ENCODE data around the gene ZNF425. TPM values are rescaled to one million over a fixed set of nuclear protein-coding genes. Genes with fewer than 3 reads are reported as not detected.

Gene ZNF425
- total RNA-seq, 1 experiment from 2014 or later, result 5.2 TPM

GRCh38 chr7:149060156-149060555, 66.0 kb downstream of the ZNF425 start:
- no peaks in the 10 kb centered on the region for H3K27me3 ChIP-seq (ENCODE audit: insufficient read depth, low read depth)
- no peaks in the 10 kb centered on the region for H3K9me3 ChIP-seq (ENCODE audit: insufficient read depth, low read depth)
- TF ChIP-seq CTCF (conservative IDR thresholded peaks at IDR 0.05) (no peak), EZH2 (IDR thresholded peaks at IDR 0.05; ENCODE audit: low read depth) (no peak)
- no peaks in the 10 kb centered on the region for H3K36me3 ChIP-seq (ENCODE audit: low read depth)
- no peak overlapping the region for H2AFZ ChIP-seq
- H3K4me3 ChIP-seq, result no peak overlapping the region
- no peak overlapping the region for H3K27ac ChIP-seq
- H3K9me2 ChIP-seq (ENCODE audit: insufficient read depth), result no peaks in the 10 kb centered on the region
- no peaks in the 10 kb centered on the region for H4K20me1 ChIP-seq (ENCODE audit: insufficient read depth)
- no peak overlapping the region for H3K4me2 ChIP-seq
- H3K4me1 ChIP-seq (replicated peaks; ENCODE audit: insufficient read depth), result peaks cover 11% of the 10 kb centered on the region
- ChIA-PET POLR2A (ENCODE audit: unreplicated experiment) (no interaction called here), CTCF (no interaction called here)
- intact Hi-C loops (cut with micrococcal nuclease; ENCODE audit: unreplicated experiment), result no loop called here
- H3K79me2 ChIP-seq (ENCODE audit: low read depth), result peaks cover 3% of the 10 kb centered on the region; the same call in 1 of the 2 replicates
- BruUV-seq (replicated peaks), result no TSS peak
- peaks cover 38% of the 10 kb centered on the region for H3F3A ChIP-seq (ENCODE audit: insufficient read depth, low read depth)
- DNase-seq, result no peak

- Histone ChIP-seq H3K36me3 (ENCODE audit: low read depth) (no peaks in the 10 kb centered on the region), H4K20me1 (ENCODE audit: insufficient read depth) (no peaks in the 10 kb centered on the region), H3K27ac (no peak overlapping the region), H3K4me2 (no peak overlapping the region), H3K27me3 (ENCODE audit: insufficient read depth, low read depth) (no peaks in the 10 kb centered on the region), H3K79me2 (ENCODE audit: low read depth) (no peaks in the 10 kb centered on the region), H3K4me1 (replicated peaks; ENCODE audit: insufficient read depth) (peaks cover 7% of the 10 kb centered on the region), H3K9me2 (ENCODE audit: insufficient read depth) (no peaks in the 10 kb centered on the region), H3F3A (ENCODE audit: insufficient read depth, low read depth) (peaks cover 30% of the 10 kb centered on the region), H3K9me3 (ENCODE audit: insufficient read depth, low read depth) (0 out of 2 replicates have a peak, but pooled peaks cover 5% of the 10 kb centered on the region), H2AFZ (no peak overlapping the region), H3K4me3 (no peak overlapping the region)
- POLR2A ChIA-PET (ENCODE audit: unreplicated experiment), result no interaction called here
- BruUV-seq (replicated peaks), result no TSS peak
- TF ChIP-seq CTCF (conservative IDR thresholded peaks at IDR 0.05) (no peak), EZH2 (IDR thresholded peaks at IDR 0.05; ENCODE audit: low read depth) (no peak)
- intact Hi-C loops (cut with micrococcal nuclease; ENCODE audit: unreplicated experiment), result no loop called here
- DNase-seq, result no peak
- CTCF ChIA-PET, result no interaction called here
Measured at GRCh38 chr7:149053885-149054284, 72.2 kb downstream of the ZNF425 start.

GRCh38 chr7:149053384-149053783, 72.7 kb downstream of the ZNF425 start:
- no peaks in the 10 kb centered on the region for H3K36me3 ChIP-seq (ENCODE audit: low read depth)
- H3K27me3 ChIP-seq (ENCODE audit: insufficient read depth, low read depth), result no peaks in the 10 kb centered on the region
- H4K20me1 ChIP-seq (ENCODE audit: insufficient read depth), result no peaks in the 10 kb centered on the region
- POLR2A ChIA-PET (ENCODE audit: unreplicated experiment), result no interaction called here
- H3K4me1 ChIP-seq (replicated peaks; ENCODE audit: insufficient read depth), result peaks cover 7% of the 10 kb centered on the region
- intact Hi-C loops (cut with micrococcal nuclease; ENCODE audit: unreplicated experiment), result no loop called here
- no peak overlapping the region for H2AFZ ChIP-seq
- TF ChIP-seq EZH2 (IDR thresholded peaks at IDR 0.05; ENCODE audit: low read depth) (no peak), CTCF (conservative IDR thresholded peaks at IDR 0.05) (no peak)
- CTCF ChIA-PET, result no interaction called here
- no peaks in the 10 kb centered on the region for H3K79me2 ChIP-seq (ENCODE audit: low read depth)
- no peak overlapping the region for H3K4me2 ChIP-seq
- H3K9me2 ChIP-seq (ENCODE audit: insufficient read depth), result no peaks in the 10 kb centered on the region
- H3K9me3 ChIP-seq (ENCODE audit: insufficient read depth, low read depth), result 0 out of 2 replicates have a peak, but pooled peaks cover 5% of the 10 kb centered on the region
- BruUV-seq (replicated peaks), result no TSS peak
- peaks cover 25% of the 10 kb centered on the region for H3F3A ChIP-seq (ENCODE audit: insufficient read depth, low read depth)
- no peak overlapping the region for H3K27ac ChIP-seq
- no peak overlapping the region for H3K4me3 ChIP-seq
- no peak for DNase-seq

Other genes with a start within 250 kb of the ZNF425 start
- gene EZH2, start 242.0 kb downstream of the ZNF425 start, total RNA-seq (2021), result 32.6 and 48.6 TPM in 2 replicates
- 200 and 221 TPM in 2 replicates for gene PDIA4, start 97.8 kb downstream of the ZNF425 start, total RNA-seq (2021)
- 7.0 and 8.4 TPM in 2 replicates for gene ZNF786, start 35.6 kb downstream of the ZNF425 start, total RNA-seq (2021)
- gene ZNF398, start 21.1 kb upstream of the ZNF425 start, total RNA-seq (2021), result 10.8 and 11.7 TPM in 2 replicates
- gene ZNF282, start 69.2 kb upstream of the ZNF425 start, total RNA-seq (2021), result 32.5 and 35.9 TPM in 2 replicates
- gene ZNF212, start 113.3 kb upstream of the ZNF425 start, total RNA-seq (2021), result 16.9 and 22.3 TPM in 2 replicates
- gene ZNF783, start 135.9 kb upstream of the ZNF425 start, total RNA-seq (2021), result 15.8 and 22.2 TPM in 2 replicates